Activated B cell treated with CpG ODN at 0.5 μM for 24 hours (primary cell): ENCODE data around the gene SLC66A1. TPM values are rescaled to one million over a fixed set of nuclear protein-coding genes. Genes with fewer than 3 reads are reported as not detected.
A peak's percentile ranks its signal among the peaks of the same experiment; 100 is the strongest.

Experiments
- ATAC-seq: fragments of 200-7000 bp; cut with Tn5 transposase; one replicate; pipeline ENCODE4 v1.10.0; 2021; ENCODE audit warnings: low read depth, mild to moderate bottlenecking, moderate library complexity
- CTCF ChIA-PET: fragments of 350-600 bp; sonication (Branson Sonifier 250); formaldehyde crosslinking; loops from one replicate; lab custom pipeline; 2021; ENCODE audit warnings: antibody characterized with exemption; lab: Charles Lee
- POLR2A ChIA-PET: fragments of 350-600 bp; sonication (Branson Sonifier 250); formaldehyde crosslinking; loops from one replicate; lab custom pipeline; 2021; ENCODE audit warnings: antibody characterized with exemption; lab: Charles Lee
- DNase-seq: peaks from one replicate; pipeline ENCODE4 v3.0.0; 2022
- H3K27ac Mint-ChIP-seq: one replicate; pipeline ENCODE4 v1.8.0; 2020; ENCODE audit warnings: mixed read lengths
- H3K27me3 Mint-ChIP-seq: one replicate; pipeline ENCODE4 v1.8.0; 2021; ENCODE audit warnings: mixed read lengths
- H3K36me3 Mint-ChIP-seq: one replicate; pipeline ENCODE4 v1.8.0; 2021; ENCODE audit warnings: low read depth, mixed read lengths
- H3K4me1 Mint-ChIP-seq: one replicate; pipeline ENCODE4 v1.8.0; 2021; ENCODE audit warnings: mixed read lengths
- H3K4me3 Mint-ChIP-seq: one replicate; pipeline ENCODE4 v1.8.0; 2020; ENCODE audit warnings: mild to moderate bottlenecking, mixed read lengths
- H3K9me3 Mint-ChIP-seq: one replicate; pipeline ENCODE4 v1.8.0; 2020; ENCODE audit warnings: mixed read lengths
- intact Hi-C: fragments of 100-400 bp; cut with micrococcal nuclease; formaldehyde crosslinking; loops from one replicate; pipeline ENCODE4 v1.15.1; 2024
- total RNA-seq: library from RNA; stranded (reverse); gene quantifications from 2 replicates; pipeline ENCODE4 v1.2.3, GENCODE V29; 2022
- TF ChIP-seq, protein P1 (sequence below): fragments of 200-600 bp; IDR thresholded peaks from one replicate; pipeline ENCODE4 v1.8.0; 2022; ENCODE audit warnings: antibody characterized with exemption, mild to moderate bottlenecking

SLC66A1 gene
- total RNA-seq, 1 donor from 2014 or later = 11.9 TPM

DNA sequence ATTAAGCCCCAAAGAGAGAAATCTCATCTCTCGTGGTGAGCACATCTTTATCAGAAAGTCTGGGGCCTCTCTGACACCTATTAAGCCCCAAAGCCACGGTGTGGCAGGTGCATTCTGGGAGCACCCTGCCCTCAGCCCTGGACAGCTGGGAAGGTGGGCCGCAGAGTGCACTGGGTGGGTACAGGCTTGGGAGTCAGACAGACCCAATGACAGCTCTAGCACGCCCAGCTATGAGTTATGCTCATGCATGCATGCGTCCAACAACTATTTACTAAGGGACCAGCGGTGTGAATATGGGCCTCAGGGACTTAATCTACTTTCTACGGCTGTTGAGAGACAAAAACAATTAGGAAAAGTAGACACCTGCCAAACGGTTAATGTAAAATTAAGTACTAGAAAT is 46.6 kb downstream of the SLC66A1 start:
- intact Hi-C loops = no loop called here
- ATAC-seq (no peak), DNase-seq (no peak)
- Mint-ChIP-seq H3K4me1 (peaks cover 13% of the 10 kb centered on the region), H3K27ac (no peak overlapping the region), H3K27me3 (no peaks in the 10 kb centered on the region), H3K36me3 (peaks cover 68% of the 10 kb centered on the region), H3K9me3 (no peaks in the 10 kb centered on the region), H3K4me3 (no peak overlapping the region)
- POLR2A ChIA-PET = no interaction called here
- CTCF ChIA-PET = no interaction called here
- TF ChIP-seq, protein P1, sequence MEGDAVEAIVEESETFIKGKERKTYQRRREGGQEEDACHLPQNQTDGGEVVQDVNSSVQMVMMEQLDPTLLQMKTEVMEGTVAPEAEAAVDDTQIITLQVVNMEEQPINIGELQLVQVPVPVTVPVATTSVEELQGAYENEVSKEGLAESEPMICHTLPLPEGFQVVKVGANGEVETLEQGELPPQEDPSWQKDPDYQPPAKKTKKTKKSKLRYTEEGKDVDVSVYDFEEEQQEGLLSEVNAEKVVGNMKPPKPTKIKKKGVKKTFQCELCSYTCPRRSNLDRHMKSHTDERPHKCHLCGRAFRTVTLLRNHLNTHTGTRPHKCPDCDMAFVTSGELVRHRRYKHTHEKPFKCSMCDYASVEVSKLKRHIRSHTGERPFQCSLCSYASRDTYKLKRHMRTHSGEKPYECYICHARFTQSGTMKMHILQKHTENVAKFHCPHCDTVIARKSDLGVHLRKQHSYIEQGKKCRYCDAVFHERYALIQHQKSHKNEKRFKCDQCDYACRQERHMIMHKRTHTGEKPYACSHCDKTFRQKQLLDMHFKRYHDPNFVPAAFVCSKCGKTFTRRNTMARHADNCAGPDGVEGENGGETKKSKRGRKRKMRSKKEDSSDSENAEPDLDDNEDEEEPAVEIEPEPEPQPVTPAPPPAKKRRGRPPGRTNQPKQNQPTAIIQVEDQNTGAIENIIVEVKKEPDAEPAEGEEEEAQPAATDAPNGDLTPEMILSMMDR = no peak

DNA sequence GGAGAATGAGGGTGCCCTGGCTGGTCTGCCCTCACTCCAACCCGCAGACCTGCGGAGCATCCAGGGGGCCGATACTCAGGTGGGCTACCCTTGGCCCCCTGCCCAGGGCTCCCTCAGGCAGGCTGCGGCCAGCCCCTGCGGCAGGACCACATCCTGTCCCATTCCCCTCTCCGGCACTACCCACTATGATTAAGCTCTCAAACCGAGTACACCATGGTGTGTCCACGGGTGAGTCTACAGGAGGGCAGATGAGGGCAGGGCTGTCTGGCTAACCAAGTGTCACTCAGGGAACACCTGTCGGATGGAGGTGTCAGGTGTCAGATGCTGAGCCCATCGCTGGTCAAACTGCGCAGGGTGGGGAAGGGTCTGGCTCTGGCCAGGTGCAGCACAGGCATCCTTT is 47.2 kb downstream of the SLC66A1 start:
- ChIA-PET POLR2A (no interaction called here), CTCF (no interaction called here)
- H3K4me3 Mint-ChIP-seq = no peak overlapping the region
- H3K9me3 Mint-ChIP-seq = no peaks in the 10 kb centered on the region
- peaks cover 65% of the 10 kb centered on the region for H3K36me3 Mint-ChIP-seq
- intact Hi-C loops = no loop called here
- H3K4me1 Mint-ChIP-seq = peaks cover 13% of the 10 kb centered on the region
- H3K27ac Mint-ChIP-seq = no peak overlapping the region
- no peak for ATAC-seq
- no peaks in the 10 kb centered on the region for H3K27me3 Mint-ChIP-seq
- no peak for DNase-seq
- TF ChIP-seq, protein P1 = no peak

DNA sequence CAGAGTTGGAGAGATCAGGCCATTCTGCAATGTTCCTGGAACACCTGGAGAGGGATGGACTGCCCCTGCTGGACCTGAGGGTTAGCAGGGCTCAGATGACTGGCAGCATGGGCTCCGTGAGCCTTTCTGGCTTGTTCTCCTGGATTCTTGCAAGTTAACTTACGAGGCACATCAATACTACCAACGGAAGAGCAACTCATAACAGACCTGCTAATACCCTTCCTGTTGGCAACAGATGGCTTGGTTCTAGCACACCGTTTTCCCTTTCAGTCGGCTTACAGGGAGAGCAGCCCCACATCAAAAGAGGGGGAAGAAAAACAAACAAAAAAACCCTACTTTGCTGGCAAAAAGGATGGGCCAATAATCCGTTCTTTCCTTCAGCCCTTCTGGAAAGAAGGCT is 47.9 kb downstream of the SLC66A1 start:
- no peaks in the 10 kb centered on the region for H3K9me3 Mint-ChIP-seq
- DNase-seq (no peak), ATAC-seq (no peak)
- TF ChIP-seq, protein P1 = no peak
- intact Hi-C loops = no loop called here
- peaks cover 13% of the 10 kb centered on the region for H3K4me1 Mint-ChIP-seq
- H3K27me3 Mint-ChIP-seq = no peaks in the 10 kb centered on the region
- CTCF ChIA-PET = no interaction called here
- peaks cover 65% of the 10 kb centered on the region for H3K36me3 Mint-ChIP-seq
- no peak overlapping the region for H3K4me3 Mint-ChIP-seq
- POLR2A ChIA-PET = no interaction called here
- peak overlapping the region; percentile 24 for H3K27ac Mint-ChIP-seq

DNA sequence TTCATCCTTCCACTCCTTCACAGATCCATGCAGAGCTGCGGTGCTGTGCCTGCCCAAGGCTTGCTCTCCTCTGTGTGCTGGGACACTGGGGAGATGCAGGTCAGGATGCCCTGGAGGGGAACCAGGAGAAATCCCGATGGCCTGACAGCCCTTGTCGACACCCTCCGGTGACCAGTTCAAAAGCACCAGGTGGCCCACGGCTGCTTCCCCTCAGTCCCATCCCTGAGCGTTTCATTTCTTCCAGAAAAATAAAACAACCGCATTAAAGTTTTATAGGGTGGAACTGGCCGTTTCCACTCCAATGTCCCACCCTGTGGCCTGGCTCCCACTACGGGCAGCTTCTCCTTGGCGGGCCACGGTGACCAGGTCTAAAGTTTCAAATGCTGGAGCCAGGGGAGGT is 48.3 kb downstream of the SLC66A1 start:
- peak overlapping the region; percentile 24 for H3K27ac Mint-ChIP-seq
- H3K9me3 Mint-ChIP-seq = no peaks in the 10 kb centered on the region
- intact Hi-C loops = no loop called here
- ChIA-PET CTCF (no interaction called here), POLR2A (interaction anchor here (0.5 kb wide), 1 partner anchor 238 kb away, joined by 4 read pairs; no protein-coding TSS in a partner anchor)
- H3K27me3 Mint-ChIP-seq = no peaks in the 10 kb centered on the region
- H3K36me3 Mint-ChIP-seq = peaks cover 65% of the 10 kb centered on the region
- peaks cover 13% of the 10 kb centered on the region for H3K4me1 Mint-ChIP-seq
- DNase-seq (no peak), ATAC-seq (no peak)
- TF ChIP-seq, protein P1 = no peak
- H3K4me3 Mint-ChIP-seq = no peak overlapping the region

DNA sequence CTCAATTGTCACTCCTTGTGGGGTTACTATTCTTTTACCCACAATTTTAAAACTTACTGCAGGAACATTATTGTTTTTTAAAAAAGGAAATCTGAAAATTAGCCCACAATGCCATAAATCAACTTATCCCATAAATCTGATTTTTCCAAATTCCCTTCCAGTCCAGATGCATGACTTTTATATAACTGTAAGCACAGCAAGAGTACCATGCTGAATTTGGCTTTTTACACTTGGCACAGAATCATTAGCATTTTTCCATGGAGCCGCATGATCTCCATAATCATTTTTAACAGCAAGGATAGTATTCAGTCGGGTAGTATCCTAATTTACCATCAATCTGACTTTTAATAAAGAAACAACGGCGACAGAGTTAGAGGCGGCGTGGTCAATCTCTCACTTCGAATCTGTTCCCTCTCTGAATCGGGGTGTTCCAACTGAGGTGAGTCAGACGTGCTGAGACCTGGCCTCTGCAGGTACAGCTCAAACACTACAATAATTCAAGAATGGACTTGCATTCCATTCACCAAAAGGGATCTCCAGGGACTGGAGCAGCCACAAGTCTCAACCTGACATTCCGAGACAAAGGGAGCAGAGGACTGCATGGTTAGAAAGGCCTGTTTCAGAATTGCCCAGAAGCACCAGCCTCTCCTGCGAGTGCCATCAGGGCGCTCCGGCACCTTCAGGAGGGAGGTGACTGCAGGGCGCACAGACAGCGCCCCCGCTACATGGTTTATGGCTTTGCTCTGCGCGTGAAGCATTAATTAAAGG is 48.9 kb downstream of the SLC66A1 start:
- DNase-seq (no peak), ATAC-seq (no peak)
- CTCF ChIA-PET = no interaction called here
- Mint-ChIP-seq H3K36me3 (peaks cover 65% of the 10 kb centered on the region), H3K9me3 (no peaks in the 10 kb centered on the region), H3K4me1 (peaks cover 13% of the 10 kb centered on the region), H3K4me3 (no peak overlapping the region), H3K27ac (no peak overlapping the region), H3K27me3 (no peaks in the 10 kb centered on the region)
- POLR2A ChIA-PET = interaction anchor here (0.5 kb wide), 1 partner anchor 237 kb away, joined by 4 read pairs; no protein-coding TSS in a partner anchor
- intact Hi-C loops = no loop called here
- TF ChIP-seq, protein P1 = no peak
